IMR-90 (cell line): ENCODE data around the gene DLD. TPM values are rescaled to one million over a fixed set of nuclear protein-coding genes. Genes with fewer than 3 reads are reported as not detected.

Experiments
- ATAC-seq: fragments of 200-7000 bp; cut with Tn5 transposase; 2 replicates; pipeline ENCODE4 v1.9.1; 2020; ENCODE audit warnings: low read depth, mild to moderate bottlenecking, moderate library complexity
- BruUV-seq: library from RNA; stranded (reverse); fragments of 400-500 nt; replicated peaks from 2 replicates; lab custom pipeline; 2021; lab: Mats Ljungman, UMichigan
- CTCF ChIA-PET: fragments of 300-600 bp; formaldehyde crosslinking; extraction: SDS; loops from one replicate; lab custom pipeline; 2021; ENCODE audit warnings: antibody characterized with exemption; lab: Yijun Ruan, JAX
- POLR2A ChIA-PET: fragments of 300-600 bp; sonication (Branson Sonifier 250); formaldehyde crosslinking; loops from one replicate; lab custom pipeline; 2022; ENCODE audit warnings: antibody characterized with exemption; ENCODE audit not compliant: unreplicated experiment; lab: Charles Lee
- DNase-seq: peaks from one replicate; pipeline ENCODE4 v3.0.0; 2013
- H2AFZ ChIP-seq: replicated peaks from 2 replicates; pipeline ENCODE3; 2013; ENCODE audit warnings: low read length, mild to moderate bottlenecking; ENCODE audit not compliant: poor library complexity
- H2AK5ac ChIP-seq: 2 replicates; pipeline ENCODE4 v1.6.1; 2013; ENCODE audit warnings: low read depth, low read length, inconsistent platforms
- H2AK9ac ChIP-seq: replicated peaks from 2 replicates; pipeline ENCODE3; 2013; ENCODE audit warnings: mild to moderate bottlenecking, low read depth, low read length, moderate library complexity; ENCODE audit not compliant: poor library complexity
- H2BK120ac ChIP-seq: 2 replicates; pipeline ENCODE4 v1.6.1; 2013; ENCODE audit warnings: low read depth, low read length, inconsistent platforms
- H2BK15ac ChIP-seq: 3 replicates; pipeline ENCODE4 v1.6.1; 2013; ENCODE audit warnings: low read depth, low read length, inconsistent platforms
- H2BK20ac ChIP-seq: 2 replicates; pipeline ENCODE4 v1.6.1; 2013; ENCODE audit warnings: low read depth, mild to moderate bottlenecking, inconsistent platforms, low read length, moderate library complexity
- H2BK5ac ChIP-seq: 2 replicates; pipeline ENCODE4 v1.6.1; 2013; ENCODE audit warnings: mild to moderate bottlenecking, low read depth, low read length, inconsistent platforms; ENCODE audit not compliant: poor library complexity, severe bottlenecking
- H3K14ac ChIP-seq: replicated peaks from 2 replicates; pipeline ENCODE4 v1.6.1; 2013; ENCODE audit warnings: low read depth, low read length, inconsistent platforms
- H3K18ac ChIP-seq: 2 replicates; pipeline ENCODE4 v1.6.1; 2013; ENCODE audit warnings: low read depth, low read length, control low read depth
- H3K23ac ChIP-seq: 2 replicates; pipeline ENCODE4 v1.6.1; 2013; ENCODE audit warnings: low read depth, low read length, inconsistent platforms
- H3K27ac ChIP-seq: 2 replicates; pipeline ENCODE4 v1.5.1; 2013; ENCODE audit warnings: mild to moderate bottlenecking, control low read depth, low read length; ENCODE audit not compliant: insufficient read depth
- H3K27me3 ChIP-seq: 2 replicates; pipeline ENCODE4 v1.6.1; 2013; ENCODE audit warnings: low read length; ENCODE audit not compliant: control insufficient read depth, insufficient read depth
- H3K36me3 ChIP-seq: 2 replicates; pipeline ENCODE4 v1.6.1; 2013; ENCODE audit warnings: low read length, mixed read lengths; ENCODE audit not compliant: control insufficient read depth, insufficient read depth
- H3K4ac ChIP-seq: 2 replicates; pipeline ENCODE4 v1.6.1; 2013; ENCODE audit warnings: low read depth, low read length, inconsistent platforms
- H3K4me1 ChIP-seq: 2 replicates; pipeline ENCODE4 v1.6.1; 2013; ENCODE audit warnings: low read length, mixed read lengths; ENCODE audit not compliant: control insufficient read depth, insufficient read depth
- H3K4me2 ChIP-seq: 2 replicates; pipeline ENCODE4 v1.6.1; 2013; ENCODE audit warnings: low read depth, mild to moderate bottlenecking, control low read depth, low read length, moderate library complexity
- H3K4me3 ChIP-seq: 2 replicates; pipeline ENCODE4 v1.5.1; 2013; ENCODE audit warnings: low read depth, mild to moderate bottlenecking, control low read depth, low read length, moderate library complexity; ENCODE audit not compliant: insufficient read depth
- H3K56ac ChIP-seq: 2 replicates; pipeline ENCODE4 v1.6.1; 2013; ENCODE audit warnings: low read length, inconsistent platforms; ENCODE audit not compliant: insufficient read depth; ENCODE audit errors: extremely low read depth
- H3K79me1 ChIP-seq, 2 experiments: 2 replicates each; pipeline ENCODE4 v1.6.1; 2013; ENCODE audit warnings: low read length in 2 of 2, inconsistent platforms in 1 of 2, low read depth in 1 of 2
- H3K9ac ChIP-seq: 2 replicates; pipeline ENCODE4 v1.6.1; 2013; ENCODE audit warnings: low read depth, low read length, control low read depth
- H3K9me1 ChIP-seq: 2 replicates; pipeline ENCODE4 v1.6.1; 2013; ENCODE audit warnings: low read length, inconsistent platforms; ENCODE audit not compliant: insufficient read depth
- H3K9me3 ChIP-seq: 2 replicates; pipeline ENCODE4 v1.6.1; 2013; ENCODE audit warnings: low read length; ENCODE audit not compliant: control insufficient read depth, insufficient read depth
- H4K20me1 ChIP-seq: 2 replicates; pipeline ENCODE4 v1.6.1; 2013; ENCODE audit warnings: low read length, inconsistent platforms; ENCODE audit not compliant: insufficient read depth
- H4K5ac ChIP-seq: 2 replicates; pipeline ENCODE4 v1.6.1; 2013; ENCODE audit warnings: mild to moderate bottlenecking, low read depth, low read length, control low read depth
- H4K8ac ChIP-seq, 2 experiments: 2 replicates each; pipeline ENCODE4 v1.6.1; 2013; ENCODE audit warnings: low read depth in 2 of 2, low read length in 2 of 2, control low read depth in 1 of 2, inconsistent platforms in 1 of 2
- H4K91ac ChIP-seq: 2 replicates; pipeline ENCODE4 v1.6.1; 2013; ENCODE audit warnings: low read depth, low read length, inconsistent platforms; ENCODE audit not compliant: insufficient read depth
- BHLHE40 ChIP-seq: fragments of 150-350 bp; IDR thresholded peaks from 2 replicates; pipeline ENCODE4 v1.6.1; 2016; ENCODE audit warnings: mild to moderate bottlenecking, low read depth, low read length
- CEBPB ChIP-seq: IDR thresholded peaks from 2 replicates; pipeline ENCODE4 v1.6.1; 2012; ENCODE audit warnings: low read depth, low read length, improper control_type of control experiment
- CHD1 ChIP-seq: IDR thresholded peaks from 2 replicates; pipeline ENCODE4 v1.6.1; 2012; ENCODE audit warnings: low read depth, low read length, improper control_type of control experiment
- FOS ChIP-seq: fragments of 150-350 bp; IDR thresholded peaks from 2 replicates; pipeline ENCODE4 v1.6.1; 2016; ENCODE audit warnings: low read depth, low read length
- MAFK ChIP-seq: IDR thresholded peaks from 2 replicates; pipeline ENCODE4 v1.6.1; 2012; ENCODE audit warnings: low read depth, low read length, improper control_type of control experiment
- MAZ ChIP-seq: IDR thresholded peaks from 2 replicates; pipeline ENCODE4 v1.6.1; 2012; ENCODE audit warnings: low read depth, mild to moderate bottlenecking, low read length, improper control_type of control experiment, moderate library complexity, borderline replicate concordance
- MXI1 ChIP-seq: IDR thresholded peaks from 2 replicates; pipeline ENCODE4 v1.6.1; 2012; ENCODE audit warnings: low read depth, mild to moderate bottlenecking, low read length, moderate library complexity, borderline replicate concordance
- NFE2L2 ChIP-seq: fragments of 150-350 bp; IDR thresholded peaks from 2 replicates; pipeline ENCODE4 v1.6.1; 2016; ENCODE audit warnings: low read depth, mild to moderate bottlenecking, low read length
- POLR2A ChIP-seq: IDR thresholded peaks from 2 replicates; pipeline ENCODE4 v1.6.1; 2012; ENCODE audit warnings: mild to moderate bottlenecking, low read depth, low read length
- RAD21 ChIP-seq: IDR thresholded peaks from 2 replicates; pipeline ENCODE4 v1.6.1; 2012; ENCODE audit warnings: low read length, improper control_type of control experiment
- RCOR1 ChIP-seq: IDR thresholded peaks from 2 replicates; pipeline ENCODE4 v1.6.1; 2012; ENCODE audit warnings: mild to moderate bottlenecking, low read length, improper control_type of control experiment; ENCODE audit not compliant: insufficient replicate concordance
- RFX5 ChIP-seq: IDR thresholded peaks from 2 replicates; pipeline ENCODE4 v1.8.0; 2012; ENCODE audit warnings: low read depth, mild to moderate bottlenecking, low read length, moderate library complexity
- SMC3 ChIP-seq: fragments of 150-350 bp; IDR thresholded peaks from 2 replicates; pipeline ENCODE4 v1.6.1; 2016; ENCODE audit warnings: low read depth, mild to moderate bottlenecking, antibody characterized with exemption, low read length, moderate library complexity
- WGBS, 2 experiments: methylation state at CpG; one replicate each; pipeline versions ENCODE4 v1.1.5 to v1.1.7; 2013; ENCODE audit warnings: missing lambda C conversion rate in 2 of 2; ENCODE audit not compliant: insufficient read length in 1 of 2; ENCODE audit errors: extremely low coverage in 2 of 2; 5-methylcytosine and 5-hydroxymethylcytosine counted together
- dilution Hi-C: fragments of 300-500 bp; cut with HindIII; formaldehyde crosslinking; loops from one replicate; pipeline ENCODE4 v1.14.3; 2018; ENCODE audit warnings: low sequenced_read_pairs; ENCODE audit not compliant: unreplicated experiment
- in situ Hi-C: fragments of 300-500 bp; cut with MboI; formaldehyde crosslinking; loops from 3 replicates; pipeline ENCODE4 v1.14.3; 2019; ENCODE audit warnings: low sequenced_read_pairs, inconsistent platforms, mixed read lengths
- intact Hi-C: fragments of 100-400 bp; cut with micrococcal nuclease; formaldehyde crosslinking; loops from 2 replicates; pipeline ENCODE4 v1.10.0; 2022
- polyA plus RNA-seq, 3 experiments: library from polyadenylated mRNA; depleted of rRNA; stranded (reverse); fragments of >200 nt; gene quantifications; 2 replicates each; pipeline ENCODE4 v1.2.3, GENCODE V29; 2012; ENCODE audit warnings: low replicate concordance in 1 of 3
- total RNA-seq: library from RNA; depleted of rRNA; stranded (reverse); fragments of >200 nt; gene quantifications from 2 replicates; pipeline ENCODE4 v1.2.3, GENCODE V29; 2012
- TF ChIP-seq, protein P1 (sequence below): fragments of 150-350 bp; IDR thresholded peaks from 2 replicates; pipeline ENCODE4 v1.6.1; 2017; ENCODE audit warnings: mild to moderate bottlenecking, antibody characterized with exemption, low read length, low read depth
- TF ChIP-seq, protein P2 (sequence below): fragments of 150-350 bp; IDR thresholded peaks from 2 replicates; pipeline ENCODE4 v1.6.1; 2016; ENCODE audit warnings: low read depth, mild to moderate bottlenecking, low read length, moderate library complexity, borderline replicate concordance
- TF ChIP-seq, protein P3 (sequence below): conservative IDR thresholded peaks from 2 replicates; pipeline ENCODE4 v1.5.1; 2012; ENCODE audit warnings: mild to moderate bottlenecking, low read depth, low read length, improper control_type of control experiment

DLD gene
- total and polyA plus RNA-seq, 2 of the 4 experiments (the other 2 are of a cell fraction), result 121 to 361 TPM

DNA sequence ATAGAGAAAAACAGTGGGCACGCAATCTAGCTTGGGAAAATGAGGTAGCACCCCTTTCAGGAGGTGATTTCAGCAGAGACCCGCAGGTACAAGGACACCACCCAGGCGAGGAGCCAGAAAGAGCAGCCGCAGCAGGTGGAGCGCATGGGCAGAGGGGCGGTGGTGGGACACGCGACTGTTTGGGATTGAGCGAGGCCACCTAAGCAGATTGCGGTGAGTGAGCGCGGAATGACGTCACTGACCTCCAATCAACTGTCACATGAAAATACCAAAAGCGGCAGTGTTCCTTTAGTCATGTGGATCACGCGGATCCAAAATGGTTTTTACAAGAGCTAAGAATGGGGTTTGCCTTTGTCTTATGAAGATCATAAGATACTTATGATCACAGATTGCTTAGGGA, 47.8 kb upstream of the DLD start:
- Histone ChIP-seq H4K20me1 (no peaks in the 10 kb centered on the region), H3K4me1 (no peaks in the 10 kb centered on the region), H2BK20ac (no peak overlapping the region), H3K27ac (no peak overlapping the region), H3K9me1 (no peaks in the 10 kb centered on the region), H2AFZ (no peak overlapping the region), H2BK5ac (no peak overlapping the region), H3K27me3 (peaks cover 19% of the 10 kb centered on the region), H3K4ac (no peak overlapping the region), H3K4me2 (no peak overlapping the region), H2AK9ac (no peak overlapping the region), H3K14ac (no peak overlapping the region), H3K79me1 (no peaks in the 10 kb centered on the region), H3K18ac (no peak overlapping the region), H3K9me3 (no peaks in the 10 kb centered on the region; the same call in 1 of the 2 replicates), H4K5ac (no peak overlapping the region), H2AK5ac (no peak overlapping the region), H4K8ac (no peak overlapping the region), H3K23ac (no peak overlapping the region), H3K36me3 (no peaks in the 10 kb centered on the region), H3K9ac (no peak overlapping the region), H2BK120ac (no peak overlapping the region), H3K4me3 (no peak overlapping the region), H3K56ac (no peak overlapping the region), H2BK15ac (no peak overlapping the region), H4K91ac (no peak overlapping the region)
- CTCF ChIA-PET, result interaction anchor here (0.7 kb wide), 1 partner anchor 349 kb away, joined by 3 read pairs; no protein-coding TSS in a partner anchor
- in situ Hi-C loops (no loop called here), dilution Hi-C loops (no loop called here), intact Hi-C loops (no loop called here)
- ATAC-seq (no peak), DNase-seq (no peak)
- 100% methylated on average over 1 of the region's 16 CpGs; no CpG with 5 or more reads in 1 of the 2 experiments for WGBS, 2 experiments
- POLR2A ChIA-PET, result no interaction called here
- TF ChIP-seq NFE2L2, result no peak
- TF ChIP-seq MAFK, result no peak
- TF ChIP-seq, protein P1, sequence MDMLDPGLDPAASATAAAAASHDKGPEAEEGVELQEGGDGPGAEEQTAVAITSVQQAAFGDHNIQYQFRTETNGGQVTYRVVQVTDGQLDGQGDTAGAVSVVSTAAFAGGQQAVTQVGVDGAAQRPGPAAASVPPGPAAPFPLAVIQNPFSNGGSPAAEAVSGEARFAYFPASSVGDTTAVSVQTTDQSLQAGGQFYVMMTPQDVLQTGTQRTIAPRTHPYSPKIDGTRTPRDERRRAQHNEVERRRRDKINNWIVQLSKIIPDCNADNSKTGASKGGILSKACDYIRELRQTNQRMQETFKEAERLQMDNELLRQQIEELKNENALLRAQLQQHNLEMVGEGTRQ, result no peak
- TF ChIP-seq, protein P2, sequence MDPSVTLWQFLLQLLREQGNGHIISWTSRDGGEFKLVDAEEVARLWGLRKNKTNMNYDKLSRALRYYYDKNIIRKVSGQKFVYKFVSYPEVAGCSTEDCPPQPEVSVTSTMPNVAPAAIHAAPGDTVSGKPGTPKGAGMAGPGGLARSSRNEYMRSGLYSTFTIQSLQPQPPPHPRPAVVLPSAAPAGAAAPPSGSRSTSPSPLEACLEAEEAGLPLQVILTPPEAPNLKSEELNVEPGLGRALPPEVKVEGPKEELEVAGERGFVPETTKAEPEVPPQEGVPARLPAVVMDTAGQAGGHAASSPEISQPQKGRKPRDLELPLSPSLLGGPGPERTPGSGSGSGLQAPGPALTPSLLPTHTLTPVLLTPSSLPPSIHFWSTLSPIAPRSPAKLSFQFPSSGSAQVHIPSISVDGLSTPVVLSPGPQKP, result no peak
- TF ChIP-seq, protein P3, sequence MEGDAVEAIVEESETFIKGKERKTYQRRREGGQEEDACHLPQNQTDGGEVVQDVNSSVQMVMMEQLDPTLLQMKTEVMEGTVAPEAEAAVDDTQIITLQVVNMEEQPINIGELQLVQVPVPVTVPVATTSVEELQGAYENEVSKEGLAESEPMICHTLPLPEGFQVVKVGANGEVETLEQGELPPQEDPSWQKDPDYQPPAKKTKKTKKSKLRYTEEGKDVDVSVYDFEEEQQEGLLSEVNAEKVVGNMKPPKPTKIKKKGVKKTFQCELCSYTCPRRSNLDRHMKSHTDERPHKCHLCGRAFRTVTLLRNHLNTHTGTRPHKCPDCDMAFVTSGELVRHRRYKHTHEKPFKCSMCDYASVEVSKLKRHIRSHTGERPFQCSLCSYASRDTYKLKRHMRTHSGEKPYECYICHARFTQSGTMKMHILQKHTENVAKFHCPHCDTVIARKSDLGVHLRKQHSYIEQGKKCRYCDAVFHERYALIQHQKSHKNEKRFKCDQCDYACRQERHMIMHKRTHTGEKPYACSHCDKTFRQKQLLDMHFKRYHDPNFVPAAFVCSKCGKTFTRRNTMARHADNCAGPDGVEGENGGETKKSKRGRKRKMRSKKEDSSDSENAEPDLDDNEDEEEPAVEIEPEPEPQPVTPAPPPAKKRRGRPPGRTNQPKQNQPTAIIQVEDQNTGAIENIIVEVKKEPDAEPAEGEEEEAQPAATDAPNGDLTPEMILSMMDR, result no peak
- TF ChIP-seq RAD21, result no peak
- no peak for TF ChIP-seq FOS
- TF ChIP-seq MXI1, result no peak
- TF ChIP-seq BHLHE40, result no peak
- TF ChIP-seq CEBPB, result no peak
- no peak for TF ChIP-seq RCOR1
- TF ChIP-seq POLR2A, result no peak
- TF ChIP-seq CHD1, result no peak
- TF ChIP-seq RFX5, result no peak
- TF ChIP-seq SMC3, result no peak
- no peak for TF ChIP-seq MAZ
- BruUV-seq, result no TSS peak
